Lower lobe of right lung (tissue), 2 donors: Measurements from ENCODE around the gene C2orf92. TPM values are rescaled to one million over a fixed set of nuclear protein-coding genes. Genes with fewer than 3 reads are reported as not detected.
A peak's percentile ranks its signal among the peaks of the same experiment; 100 is the strongest.

ENCODE experiments used
- ATAC-seq, 2 donors: fragments of 200-7000 bp; cut with Tn5 transposase; one replicate each; pipeline ENCODE4 v1.9.1; 2020 to 2022; ENCODE audit warnings: mild to moderate bottlenecking in 2 of 2, moderate library complexity in 2 of 2
- DNase-seq: peaks from one replicate; pipeline ENCODE4 v3.0.0-alpha.2; 2020
- H3K27ac ChIP-seq: fragments of 200-600 bp; one replicate; pipeline ENCODE4 v1.8.0; 2022
- H3K27me3 ChIP-seq: fragments of 200-600 bp; one replicate; pipeline ENCODE4 v1.8.0; 2022; ENCODE audit warnings: low read depth
- H3K36me3 ChIP-seq: fragments of 200-600 bp; one replicate; pipeline ENCODE4 v1.8.0; 2022; ENCODE audit warnings: mild to moderate bottlenecking
- H3K4me1 ChIP-seq: fragments of 200-600 bp; one replicate; pipeline ENCODE4 v1.8.0; 2022
- H3K4me3 ChIP-seq: fragments of 200-600 bp; one replicate; pipeline ENCODE4 v1.8.0; 2022; ENCODE audit warnings: mild to moderate bottlenecking
- H3K9me3 ChIP-seq: fragments of 200-600 bp; one replicate; pipeline ENCODE4 v1.8.0; 2022
- intact Hi-C: fragments of 100-400 bp; cut with DNase I; formaldehyde crosslinking; loops from one replicate; pipeline ENCODE4 v1.11.0; 2022
- total RNA-seq: library from RNA; stranded (reverse); fragmentation: NEBNext Ultra II Directional; extraction: Animal tissue kit (Norgen Biotek cat#: 25700); gene quantifications from one replicate; pipeline ENCODE4 v1.2.1, GENCODE V29; 2021
- TF ChIP-seq, protein P1 (sequence below): fragments of 200-600 bp; IDR thresholded peaks from one replicate; pipeline ENCODE4 v1.8.0; 2022; ENCODE audit warnings: antibody characterized with exemption, mild to moderate bottlenecking
- donor health status: DM: no; HTN: yes; CAD: no; lungs with severe emphysema.

The C2orf92 gene
- total RNA-seq, 1 donor from 2014 or later, result 15.1 TPM

DNA sequence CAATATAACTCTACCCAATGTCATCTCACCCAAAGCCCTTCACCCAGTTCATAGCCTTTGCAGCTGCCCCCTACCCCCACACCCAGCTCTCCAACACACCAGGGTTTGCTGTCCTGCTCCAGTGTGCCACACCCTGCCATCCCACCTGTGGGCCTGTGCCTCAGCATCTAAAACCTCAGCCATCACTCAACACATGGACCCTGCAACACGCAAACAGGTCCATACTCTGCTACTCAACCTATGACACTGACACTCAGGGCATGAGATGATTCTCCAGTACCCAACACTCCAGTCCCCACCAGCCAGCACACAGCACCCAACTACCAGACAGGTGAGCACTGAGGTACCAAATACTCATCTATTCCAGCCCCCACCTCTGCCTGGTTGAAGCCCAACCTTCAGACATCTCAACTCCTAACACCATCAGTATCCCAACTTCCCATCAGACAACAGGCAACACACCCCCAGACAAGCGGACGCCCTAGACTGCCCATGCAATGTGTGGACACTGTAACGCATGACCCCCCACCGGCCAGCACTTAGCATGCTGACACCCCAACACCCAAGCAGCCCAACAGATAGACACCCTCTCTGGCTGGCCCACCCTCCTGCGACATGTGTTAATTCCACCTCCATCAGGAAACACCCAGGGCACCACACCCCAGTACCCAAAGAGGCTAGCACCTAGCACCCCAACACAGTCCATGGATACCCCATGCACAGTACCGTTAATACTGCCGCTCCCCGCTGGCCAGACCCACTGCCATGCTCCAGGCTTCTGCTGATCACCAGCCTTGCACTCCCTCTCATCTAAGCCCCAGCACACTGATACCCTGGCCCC is 68.9 kb downstream of the C2orf92 start:
- no peak for DNase-seq
- ATAC-seq, result no peak

DNA sequence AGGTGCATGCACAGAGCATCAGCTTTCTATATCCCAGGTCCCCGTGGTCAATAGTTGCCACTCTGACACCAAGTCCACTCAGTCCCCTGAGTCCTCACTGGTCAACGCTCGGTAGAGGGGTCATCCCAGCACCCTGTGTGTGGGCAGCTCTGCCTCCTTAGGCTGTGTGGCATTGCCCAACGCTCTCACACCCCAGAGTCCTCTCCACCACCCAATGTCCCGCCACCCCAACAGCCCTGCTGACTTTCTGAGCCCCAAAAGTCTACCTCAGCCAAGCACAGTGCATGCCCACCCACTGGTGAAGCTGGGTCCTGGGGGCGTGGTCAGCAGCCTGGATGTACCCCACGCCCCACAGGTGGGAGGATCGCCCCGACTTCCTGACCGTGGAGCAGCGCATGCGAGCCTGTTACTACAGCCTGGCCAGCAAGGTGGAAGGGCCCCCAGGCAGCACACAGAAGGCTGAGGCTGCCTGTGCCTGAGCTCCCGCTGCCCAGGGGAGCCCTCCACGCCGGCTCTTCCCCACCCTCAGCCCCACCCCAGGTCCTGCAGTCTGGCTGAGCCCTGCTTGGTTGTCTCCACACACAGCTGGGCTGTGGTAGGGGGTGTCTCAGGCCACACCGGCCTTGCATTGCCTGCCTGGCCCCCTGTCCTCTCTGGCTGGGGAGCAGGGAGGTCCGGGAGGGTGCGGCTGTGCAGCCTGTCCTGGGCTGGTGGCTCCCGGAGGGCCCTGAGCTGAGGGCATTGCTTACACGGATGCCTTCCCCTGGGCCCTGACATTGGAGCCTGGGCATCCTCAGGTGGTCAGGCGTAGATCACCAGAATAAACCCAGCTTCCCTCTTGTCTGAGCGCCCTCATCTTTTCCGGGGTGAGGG is 69.7 kb downstream of the C2orf92 start:
- Histone ChIP-seq H3K4me1 (peaks cover 7% of the 10 kb centered on the region), H3K36me3 (no peaks in the 10 kb centered on the region), H3K4me3 (no peak overlapping the region), H3K27me3 (no peaks in the 10 kb centered on the region), H3K9me3 (no peaks in the 10 kb centered on the region), H3K27ac (no peak overlapping the region)
- intact Hi-C loops, result no loop called here
- DNase-seq (no peak), ATAC-seq (no peak)
- TF ChIP-seq, protein P1, sequence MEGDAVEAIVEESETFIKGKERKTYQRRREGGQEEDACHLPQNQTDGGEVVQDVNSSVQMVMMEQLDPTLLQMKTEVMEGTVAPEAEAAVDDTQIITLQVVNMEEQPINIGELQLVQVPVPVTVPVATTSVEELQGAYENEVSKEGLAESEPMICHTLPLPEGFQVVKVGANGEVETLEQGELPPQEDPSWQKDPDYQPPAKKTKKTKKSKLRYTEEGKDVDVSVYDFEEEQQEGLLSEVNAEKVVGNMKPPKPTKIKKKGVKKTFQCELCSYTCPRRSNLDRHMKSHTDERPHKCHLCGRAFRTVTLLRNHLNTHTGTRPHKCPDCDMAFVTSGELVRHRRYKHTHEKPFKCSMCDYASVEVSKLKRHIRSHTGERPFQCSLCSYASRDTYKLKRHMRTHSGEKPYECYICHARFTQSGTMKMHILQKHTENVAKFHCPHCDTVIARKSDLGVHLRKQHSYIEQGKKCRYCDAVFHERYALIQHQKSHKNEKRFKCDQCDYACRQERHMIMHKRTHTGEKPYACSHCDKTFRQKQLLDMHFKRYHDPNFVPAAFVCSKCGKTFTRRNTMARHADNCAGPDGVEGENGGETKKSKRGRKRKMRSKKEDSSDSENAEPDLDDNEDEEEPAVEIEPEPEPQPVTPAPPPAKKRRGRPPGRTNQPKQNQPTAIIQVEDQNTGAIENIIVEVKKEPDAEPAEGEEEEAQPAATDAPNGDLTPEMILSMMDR, result no peak

More for the DNA sequence above, 68.9 kb downstream of the C2orf92 start:
- no peaks in the 10 kb centered on the region for H3K9me3 ChIP-seq
- no peak overlapping the region for H3K4me3 ChIP-seq
- H3K27ac ChIP-seq, result no peak overlapping the region
- peaks cover 7% of the 10 kb centered on the region for H3K4me1 ChIP-seq
- intact Hi-C loops, result no loop called here
- no peaks in the 10 kb centered on the region for H3K36me3 ChIP-seq
- H3K27me3 ChIP-seq, result no peaks in the 10 kb centered on the region
- TF ChIP-seq, protein P1, result no peak

- no peak overlapping the region for H3K27ac ChIP-seq
- ATAC-seq (no peak), DNase-seq (no peak)
- H3K36me3 ChIP-seq, result no peaks in the 10 kb centered on the region
- TF ChIP-seq, protein P1, result no peak
- no peak overlapping the region for H3K4me3 ChIP-seq
- no peaks in the 10 kb centered on the region for H3K9me3 ChIP-seq
- intact Hi-C loops, result no loop called here
- H3K27me3 ChIP-seq, result no peaks in the 10 kb centered on the region
- peaks cover 7% of the 10 kb centered on the region for H3K4me1 ChIP-seq
Measured at GRCh38 chr2:97739893-97740245, 70.4 kb downstream of the C2orf92 start.

- H3K4me1 ChIP-seq, result peaks cover 7% of the 10 kb centered on the region
- DNase-seq (no peak), ATAC-seq (peak; percentile 75 to 79)
- H3K27me3 ChIP-seq, result no peaks in the 10 kb centered on the region
- H3K36me3 ChIP-seq, result no peaks in the 10 kb centered on the region
- no peaks in the 10 kb centered on the region for H3K9me3 ChIP-seq
- H3K4me3 ChIP-seq, result no peak overlapping the region
- TF ChIP-seq, protein P1, result peak; percentile 72
- intact Hi-C loops, result no loop called here
- no peak overlapping the region for H3K27ac ChIP-seq
Measured at GRCh38 chr2:97740590-97741182, 71.2 kb downstream of the C2orf92 start.

DNA sequence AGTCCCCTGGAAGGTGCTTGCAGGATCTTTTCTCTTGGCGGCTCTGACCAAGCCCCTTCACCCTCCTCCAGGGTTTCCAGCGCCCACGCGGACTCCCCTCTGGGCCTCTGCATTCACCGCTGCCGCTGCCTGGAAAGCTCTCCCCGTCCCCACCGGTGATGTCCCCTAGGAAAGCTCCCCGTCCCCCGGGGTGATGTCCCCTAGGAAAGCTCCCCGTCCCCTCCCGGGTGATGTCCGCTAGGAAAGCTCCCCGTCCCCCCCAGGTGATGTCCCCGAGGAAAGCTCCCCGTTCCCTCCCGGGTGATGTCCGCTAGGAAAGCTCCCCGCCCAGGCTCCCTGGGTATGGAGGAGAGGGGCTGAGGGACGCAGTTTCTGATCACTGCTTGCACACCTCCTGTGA is 71.7 kb downstream of the C2orf92 start:
- no peaks in the 10 kb centered on the region for H3K27me3 ChIP-seq
- H3K4me3 ChIP-seq, result no peak overlapping the region
- TF ChIP-seq, protein P1, result no peak
- H3K4me1 ChIP-seq, result peaks cover 7% of the 10 kb centered on the region
- no peak overlapping the region for H3K27ac ChIP-seq
- DNase-seq (no peak), ATAC-seq (no peak)
- no peaks in the 10 kb centered on the region for H3K36me3 ChIP-seq
- intact Hi-C loops, result no loop called here
- H3K9me3 ChIP-seq, result no peaks in the 10 kb centered on the region
